Measurements from ENCODE around the gene RHOBTB3. TPM values are rescaled to one million over a fixed set of nuclear protein-coding genes. Genes with fewer than 3 reads are reported as not detected.
"Not testable (repeated sequence)": the region's sequence is repeated elsewhere in the genome, so short reads cannot be mapped to it uniquely, and the experiment has no call there.

The RHOBTB3 gene
- total RNA-seq, 2 donors from 2014 or later, result 0.95 to 2.1 TPM

- Mint-ChIP-seq H3K27ac (no peak overlapping the region), H3K36me3 (ENCODE audit: low read depth) (no peaks in the 10 kb centered on the region), H3K9me3 (no peaks in the 10 kb centered on the region), H3K27me3 (no peaks in the 10 kb centered on the region), H3K4me1 (peaks cover 33% of the 10 kb centered on the region), H3K4me3 (no peak overlapping the region)
- no peak for ATAC-seq (replicated peaks)
Measured at GRCh38 chr5:95827892-95828246, 96.7 kb downstream of the RHOBTB3 start.

GRCh38 chr5:95830226-95830625 is 99.1 kb downstream of the RHOBTB3 start:
- no peak for ATAC-seq (replicated peaks)
- Mint-ChIP-seq H3K9me3 (no peaks in the 10 kb centered on the region), H3K4me1 (peaks cover 33% of the 10 kb centered on the region), H3K4me3 (no peak overlapping the region), H3K27ac (no peak overlapping the region), H3K27me3 (no peaks in the 10 kb centered on the region), H3K36me3 (ENCODE audit: low read depth) (no peaks in the 10 kb centered on the region)

- no peak for ATAC-seq (replicated peaks)
- Mint-ChIP-seq H3K4me1 (peaks cover 36% of the 10 kb centered on the region), H3K9me3 (no peaks in the 10 kb centered on the region), H3K27ac (peak overlapping the region; percentile 3), H3K4me3 (peak overlapping the region; percentile 91), H3K36me3 (ENCODE audit: low read depth) (no peaks in the 10 kb centered on the region), H3K27me3 (no peaks in the 10 kb centered on the region)
Measured at GRCh38 chr5:95832664-95833063, 101.5 kb downstream of the RHOBTB3 start.

- Mint-ChIP-seq H3K9me3 (no peaks in the 10 kb centered on the region), H3K4me1 (peaks cover 36% of the 10 kb centered on the region), H3K27ac (peak overlapping the region; percentile 91), H3K36me3 (ENCODE audit: low read depth) (no peaks in the 10 kb centered on the region), H3K4me3 (peak overlapping the region; percentile 91), H3K27me3 (no peaks in the 10 kb centered on the region)
- ATAC-seq (replicated peaks), result no peak
Measured at GRCh38 chr5:95835682-95836385, 104.7 kb downstream of the RHOBTB3 start.

GRCh38 chr5:95836544-95836943 is 105.4 kb downstream of the RHOBTB3 start:
- H3K27ac Mint-ChIP-seq, result peak overlapping the region; percentile 91
- no peak for ATAC-seq (replicated peaks)
- H3K9me3 Mint-ChIP-seq, result no peaks in the 10 kb centered on the region
- H3K36me3 Mint-ChIP-seq (ENCODE audit: low read depth), result no peaks in the 10 kb centered on the region
- H3K4me1 Mint-ChIP-seq, result peaks cover 36% of the 10 kb centered on the region
- no peaks in the 10 kb centered on the region for H3K27me3 Mint-ChIP-seq
- peak overlapping the region; percentile 91 for H3K4me3 Mint-ChIP-seq

- peak overlapping the region; percentile 91 for H3K27ac Mint-ChIP-seq
- not testable (repeated sequence) for H3K27me3 Mint-ChIP-seq; H3K36me3 Mint-ChIP-seq (ENCODE audit: low read depth); H3K9me3 Mint-ChIP-seq; ATAC-seq (replicated peaks)
- H3K4me1 Mint-ChIP-seq, result peaks cover 36% of the 10 kb centered on the region
- peak overlapping the region; percentile 91 for H3K4me3 Mint-ChIP-seq
Measured at GRCh38 chr5:95836971-95837370, 105.8 kb downstream of the RHOBTB3 start.

- H3K9me3 Mint-ChIP-seq, result no peaks in the 10 kb centered on the region
- H3K27me3 Mint-ChIP-seq, result no peaks in the 10 kb centered on the region
- no peaks in the 10 kb centered on the region for H3K36me3 Mint-ChIP-seq (ENCODE audit: low read depth)
- ATAC-seq (replicated peaks), result no peak
- H3K4me1 Mint-ChIP-seq, result peaks cover 36% of the 10 kb centered on the region
- H3K4me3 Mint-ChIP-seq, result no peak overlapping the region
- H3K27ac Mint-ChIP-seq, result peak overlapping the region; percentile 73
Measured at GRCh38 chr5:95837492-95837891, 106.4 kb downstream of the RHOBTB3 start.

- H3K27me3 Mint-ChIP-seq, result no peaks in the 10 kb centered on the region
Measured at GRCh38 chr5:95838001-95838520, 106.9 kb downstream of the RHOBTB3 start.

GRCh38 chr5:95838556-95838955 is 107.4 kb downstream of the RHOBTB3 start:
- no peak overlapping the region for H3K4me3 Mint-ChIP-seq
- no peaks in the 10 kb centered on the region for H3K9me3 Mint-ChIP-seq
- H3K36me3 Mint-ChIP-seq (ENCODE audit: low read depth), result no peaks in the 10 kb centered on the region
- no peak for ATAC-seq (replicated peaks)
- H3K4me1 Mint-ChIP-seq, result peaks cover 40% of the 10 kb centered on the region
- H3K27me3 Mint-ChIP-seq, result no peaks in the 10 kb centered on the region
- no peak overlapping the region for H3K27ac Mint-ChIP-seq

More at GRCh38 chr5:95838001-95838520, 106.9 kb downstream of the RHOBTB3 start:
- H3K27ac Mint-ChIP-seq, result peak overlapping the region; percentile 73
- no peak overlapping the region for H3K4me3 Mint-ChIP-seq
- ATAC-seq (replicated peaks), result no peak
- no peaks in the 10 kb centered on the region for H3K36me3 Mint-ChIP-seq (ENCODE audit: low read depth)
- peaks cover 37% of the 10 kb centered on the region for H3K4me1 Mint-ChIP-seq
- H3K9me3 Mint-ChIP-seq, result no peaks in the 10 kb centered on the region

GRCh38 chr5:95839658-95840057 is 108.5 kb downstream of the RHOBTB3 start:
- H3K4me3 Mint-ChIP-seq, result no peak overlapping the region
- no peaks in the 10 kb centered on the region for H3K27me3 Mint-ChIP-seq
- H3K9me3 Mint-ChIP-seq, result no peaks in the 10 kb centered on the region
- ATAC-seq (replicated peaks), result no peak
- H3K4me1 Mint-ChIP-seq, result peaks cover 31% of the 10 kb centered on the region
- H3K36me3 Mint-ChIP-seq (ENCODE audit: low read depth), result no peaks in the 10 kb centered on the region
- no peak overlapping the region for H3K27ac Mint-ChIP-seq

- no peaks in the 10 kb centered on the region for H3K27me3 Mint-ChIP-seq
- no peak overlapping the region for H3K4me3 Mint-ChIP-seq
- H3K9me3 Mint-ChIP-seq, result no peaks in the 10 kb centered on the region
- no peak for ATAC-seq (replicated peaks)
- peaks cover 24% of the 10 kb centered on the region for H3K4me1 Mint-ChIP-seq
- no peak overlapping the region for H3K27ac Mint-ChIP-seq
- H3K36me3 Mint-ChIP-seq (ENCODE audit: low read depth), result no peaks in the 10 kb centered on the region
Measured at GRCh38 chr5:95840956-95841705, 110.0 kb downstream of the RHOBTB3 start.

GRCh38 chr5:95841914-95842812 is 111.0 kb downstream of the RHOBTB3 start:
- Mint-ChIP-seq H3K4me3 (peak overlapping the region; percentile 67), H3K27ac (peak overlapping the region; percentile 92), H3K27me3 (no peaks in the 10 kb centered on the region), H3K4me1 (peaks cover 19% of the 10 kb centered on the region), H3K36me3 (ENCODE audit: low read depth) (no peaks in the 10 kb centered on the region), H3K9me3 (no peaks in the 10 kb centered on the region)
- no peak for ATAC-seq (replicated peaks)

GRCh38 chr5:95842854-95843544 is 111.9 kb downstream of the RHOBTB3 start:
- peak; percentile 92 for ATAC-seq (replicated peaks)
- Mint-ChIP-seq H3K4me3 (peak overlapping the region; percentile 67), H3K36me3 (ENCODE audit: low read depth) (no peaks in the 10 kb centered on the region), H3K4me1 (peaks cover 11% of the 10 kb centered on the region), H3K9me3 (no peaks in the 10 kb centered on the region), H3K27ac (peak overlapping the region; percentile 92), H3K27me3 (no peaks in the 10 kb centered on the region)

GRCh38 chr5:95843733-95844223 is 112.6 kb downstream of the RHOBTB3 start:
- ATAC-seq (replicated peaks), result no peak
- H3K4me3 Mint-ChIP-seq, result peak overlapping the region; percentile 67
- H3K9me3 Mint-ChIP-seq, result no peaks in the 10 kb centered on the region
- peak overlapping the region; percentile 92 for H3K27ac Mint-ChIP-seq
- H3K27me3 Mint-ChIP-seq, result no peaks in the 10 kb centered on the region
- peaks cover 11% of the 10 kb centered on the region for H3K4me1 Mint-ChIP-seq
- no peaks in the 10 kb centered on the region for H3K36me3 Mint-ChIP-seq (ENCODE audit: low read depth)

Data from activated T-helper 17 cell treated with anti-CD3 and anti-CD28 coated beads, Interleukin-2, amount 50 U/mL, for 72 hours (primary cell).